Coronary artery (tissue), 2 donors: ENCODE data around the gene SNCAIP.

Source experiments
- DNase-seq: peaks from one replicate; pipeline ENCODE4 v3.0.0-alpha.2; 2017; ENCODE audit warnings: low spot score
- H3K27ac ChIP-seq, 2 donors: fragments of 200-600 bp; sonication (generic); one replicate each; pipeline ENCODE4 v1.5.1; 2016 to 2019
- H3K4me3 ChIP-seq: fragments of 200-600 bp; sonication (generic); 2 replicates; pipeline ENCODE4 v1.5.1; 2016; ENCODE audit warnings: mild to moderate bottlenecking, moderate library complexity
- CTCF ChIP-seq: fragments of 200-600 bp; sonication (generic); IDR thresholded peaks from one replicate; pipeline ENCODE4 v1.5.1; 2019; ENCODE audit warnings: antibody characterized with exemption

Gene SNCAIP

GRCh38 chr5:122314036-122314435, 2.0 kb downstream of the SNCAIP start:
- H3K4me3 ChIP-seq: no peak overlapping the region
- H3K27ac ChIP-seq: no peak overlapping the region
- no peak for TF ChIP-seq CTCF
- DNase-seq: no peak

GRCh38 chr5:122315521-122315920, 3.5 kb downstream of the SNCAIP start:
- DNase-seq: no peak
- no peak overlapping the region for H3K4me3 ChIP-seq
- no peak for TF ChIP-seq CTCF
- H3K27ac ChIP-seq: no peak overlapping the region

GRCh38 chr5:122316656-122317055, 4.6 kb downstream of the SNCAIP start:
- H3K4me3 ChIP-seq: no peak overlapping the region
- no peak for DNase-seq
- H3K27ac ChIP-seq: no peak overlapping the region
- TF ChIP-seq CTCF: no peak

GRCh38 chr5:122319897-122320296, 7.9 kb downstream of the SNCAIP start:
- DNase-seq: no peak
- Histone ChIP-seq H3K27ac (no peak overlapping the region), H3K4me3 (no peak overlapping the region)
- no peak for TF ChIP-seq CTCF

GRCh38 chr5:122321921-122322320, 9.9 kb downstream of the SNCAIP start:
- no peak overlapping the region for H3K4me3 ChIP-seq
- DNase-seq: no peak
- H3K27ac ChIP-seq: no peak overlapping the region
- TF ChIP-seq CTCF: no peak

GRCh38 chr5:122322801-122323548, 10.9 kb downstream of the SNCAIP start:
- H3K4me3 ChIP-seq: no peak overlapping the region
- no peak for TF ChIP-seq CTCF
- no peak for DNase-seq
- H3K27ac ChIP-seq: no peak overlapping the region

GRCh38 chr5:122323738-122324137, 11.7 kb downstream of the SNCAIP start:
- Histone ChIP-seq H3K27ac (no peak overlapping the region), H3K4me3 (no peak overlapping the region)
- DNase-seq: no peak
- TF ChIP-seq CTCF: no peak
